OCI-LY7 (cell line): ENCODE data around the gene SECISBP2L. TPM values are rescaled to one million over a fixed set of nuclear protein-coding genes. Genes with fewer than 3 reads are reported as not detected.

Experiments
- BruUV-seq: library from RNA; stranded (reverse); fragments of 400-500 nt; replicated peaks from 2 replicates; lab custom pipeline; 2021; lab: Mats Ljungman, UMichigan
- CTCF ChIA-PET: fragments of 300-600 bp; sonication (Branson Sonifier 250); formaldehyde crosslinking; loops from one replicate; lab custom pipeline; 2022; ENCODE audit warnings: antibody characterized with exemption; ENCODE audit not compliant: unreplicated experiment; lab: Charles Lee
- POLR2A ChIA-PET: fragments of 300-600 bp; sonication (Branson Sonifier 250); formaldehyde crosslinking; loops from one replicate; lab custom pipeline; 2022; ENCODE audit warnings: antibody characterized with exemption; lab: Charles Lee
- DNase-seq: peaks from one replicate; pipeline ENCODE4 v3.0.0-alpha.2; 2015; ENCODE audit warnings: low spot score
- H2AFZ ChIP-seq: fragments of 200-600 bp; sonication (generic), shearing (Covaris generic); 2 replicates; pipeline ENCODE4 v1.6.1; 2014; ENCODE audit warnings: mild to moderate bottlenecking, antibody characterized with exemption, low read length, moderate library complexity
- H3K27ac ChIP-seq: fragments of 200-600 bp; sonication (generic); 2 replicates; pipeline ENCODE4 v1.5.1; 2014; ENCODE audit warnings: mixed run types, low read depth, mild to moderate bottlenecking, moderate library complexity, low read length, inconsistent platforms; ENCODE audit not compliant: poor library complexity, severe bottlenecking
- H3K36me3 ChIP-seq: fragments of 200-600 bp; sonication (generic); 2 replicates; pipeline ENCODE4 v1.6.1; 2014; ENCODE audit warnings: mild to moderate bottlenecking, antibody characterized with exemption, low read length, moderate library complexity, mixed read lengths; ENCODE audit not compliant: insufficient read depth
- H3K4me1 ChIP-seq: fragments of 200-600 bp; sonication (generic); 2 replicates; pipeline ENCODE4 v1.5.1; 2014; ENCODE audit warnings: mild to moderate bottlenecking, low read length; ENCODE audit not compliant: insufficient read depth, poor library complexity, severe bottlenecking
- H3K4me2 ChIP-seq: fragments of 200-600 bp; sonication (generic); 2 replicates; pipeline ENCODE4 v1.6.1; 2014; ENCODE audit warnings: mild to moderate bottlenecking, low read length
- H3K4me3 ChIP-seq: fragments of 200-600 bp; sonication (generic); 2 replicates; pipeline ENCODE4 v1.5.1; 2014; ENCODE audit warnings: mild to moderate bottlenecking, low read depth, low read length; ENCODE audit not compliant: poor library complexity, severe bottlenecking
- H3K79me2 ChIP-seq: fragments of 200-600 bp; sonication (generic); 2 replicates; pipeline ENCODE4 v1.6.1; 2016; ENCODE audit warnings: low read depth, mild to moderate bottlenecking, low read length, moderate library complexity, mixed read lengths; ENCODE audit not compliant: insufficient read depth
- H3K9me2 ChIP-seq: fragments of 200-600 bp; sonication (generic); 2 replicates; pipeline ENCODE4 v1.6.1; 2016; ENCODE audit warnings: mild to moderate bottlenecking, low read length, mixed read lengths; ENCODE audit not compliant: insufficient read depth
- H3K9me3 ChIP-seq: fragments of 200-600 bp; sonication (generic); 2 replicates; pipeline ENCODE4 v1.6.1; 2014; ENCODE audit warnings: mild to moderate bottlenecking, mixed run types, low read length, mixed read lengths
- H4K20me1 ChIP-seq: fragments of 200-600 bp; sonication (generic); 2 replicates; pipeline ENCODE4 v1.6.1; 2014; ENCODE audit warnings: mild to moderate bottlenecking, antibody characterized with exemption, low read length, moderate library complexity, mixed read lengths; ENCODE audit not compliant: insufficient read depth
- EZH2phosphoT487 ChIP-seq: fragments of 200-600 bp; sonication (generic); IDR thresholded peaks from 2 replicates; pipeline ENCODE4 v1.6.1; 2018; ENCODE audit warnings: low read depth, borderline replicate concordance, mild to moderate bottlenecking, mixed run types, antibody characterized with exemption, low read length, moderate library complexity, mixed read lengths
- intact Hi-C: fragments of 100-400 bp; cut with micrococcal nuclease; formaldehyde crosslinking; loops from one replicate; pipeline ENCODE4 v1.10.0; 2022; ENCODE audit not compliant: unreplicated experiment
- total RNA-seq, 2 experiments: library from RNA; depleted of rRNA in 1 of 2; stranded (reverse); fragments of >200 nt in 1 of 2; shearing (Covaris generic) in 1 of 2; gene quantifications; 2 replicates each; pipeline ENCODE4 v1.2.3, GENCODE V29; 2014 to 2022
- TF ChIP-seq, protein P1 (sequence below): fragments of 200-600 bp; sonication (generic); conservative IDR thresholded peaks from 2 replicates; pipeline ENCODE4 v1.5.1; 2014; ENCODE audit warnings: mild to moderate bottlenecking, antibody characterized with exemption, low read length, moderate library complexity, mixed read lengths

SECISBP2L gene
- total RNA-seq, 2 experiments from 2014 or later = 15.4 to 26.3 TPM

- DNase-seq = peak; percentile 68
- intact Hi-C loops = loop anchor here (2.0 to 5.0 kb wide), 4 partner anchors 109 to 575 kb away; partner anchors contain the start of genes CEP152, COPS2, DTWD1 and EID1
- peak overlapping the region; percentile 90; the same call in 1 of the 2 replicates for H2AFZ ChIP-seq
- peaks cover 15% of the 10 kb centered on the region; the same call in 1 of the 2 replicates for H4K20me1 ChIP-seq
- ChIA-PET POLR2A (interaction anchor here (0.6 to 1.5 kb wide), 3 partner anchors 67 to 336 kb away, joined by 3 read pairs; partner anchors contain the start of gene COPS2), CTCF (no interaction called here)
- no TSS peak for BruUV-seq
- peaks cover 23% of the 10 kb centered on the region for H3K4me1 ChIP-seq
- H3K27ac ChIP-seq = peak overlapping the region; percentile 62
- peak overlapping the region; percentile 86 for H3K4me2 ChIP-seq
- peaks cover 51% of the 10 kb centered on the region for H3K79me2 ChIP-seq
- TF ChIP-seq EZH2phosphoT487 = no peak
- TF ChIP-seq, protein P1, sequence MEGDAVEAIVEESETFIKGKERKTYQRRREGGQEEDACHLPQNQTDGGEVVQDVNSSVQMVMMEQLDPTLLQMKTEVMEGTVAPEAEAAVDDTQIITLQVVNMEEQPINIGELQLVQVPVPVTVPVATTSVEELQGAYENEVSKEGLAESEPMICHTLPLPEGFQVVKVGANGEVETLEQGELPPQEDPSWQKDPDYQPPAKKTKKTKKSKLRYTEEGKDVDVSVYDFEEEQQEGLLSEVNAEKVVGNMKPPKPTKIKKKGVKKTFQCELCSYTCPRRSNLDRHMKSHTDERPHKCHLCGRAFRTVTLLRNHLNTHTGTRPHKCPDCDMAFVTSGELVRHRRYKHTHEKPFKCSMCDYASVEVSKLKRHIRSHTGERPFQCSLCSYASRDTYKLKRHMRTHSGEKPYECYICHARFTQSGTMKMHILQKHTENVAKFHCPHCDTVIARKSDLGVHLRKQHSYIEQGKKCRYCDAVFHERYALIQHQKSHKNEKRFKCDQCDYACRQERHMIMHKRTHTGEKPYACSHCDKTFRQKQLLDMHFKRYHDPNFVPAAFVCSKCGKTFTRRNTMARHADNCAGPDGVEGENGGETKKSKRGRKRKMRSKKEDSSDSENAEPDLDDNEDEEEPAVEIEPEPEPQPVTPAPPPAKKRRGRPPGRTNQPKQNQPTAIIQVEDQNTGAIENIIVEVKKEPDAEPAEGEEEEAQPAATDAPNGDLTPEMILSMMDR = no peak
- H3K9me2 ChIP-seq = no peaks in the 10 kb centered on the region
- H3K36me3 ChIP-seq = no peaks in the 10 kb centered on the region
- H3K9me3 ChIP-seq = no peaks in the 10 kb centered on the region
- H3K4me3 ChIP-seq = peak overlapping the region; percentile 86
Measured at GRCh38 chr15:49045751-49046219, 461 bp downstream of the SECISBP2L start.

DNA sequence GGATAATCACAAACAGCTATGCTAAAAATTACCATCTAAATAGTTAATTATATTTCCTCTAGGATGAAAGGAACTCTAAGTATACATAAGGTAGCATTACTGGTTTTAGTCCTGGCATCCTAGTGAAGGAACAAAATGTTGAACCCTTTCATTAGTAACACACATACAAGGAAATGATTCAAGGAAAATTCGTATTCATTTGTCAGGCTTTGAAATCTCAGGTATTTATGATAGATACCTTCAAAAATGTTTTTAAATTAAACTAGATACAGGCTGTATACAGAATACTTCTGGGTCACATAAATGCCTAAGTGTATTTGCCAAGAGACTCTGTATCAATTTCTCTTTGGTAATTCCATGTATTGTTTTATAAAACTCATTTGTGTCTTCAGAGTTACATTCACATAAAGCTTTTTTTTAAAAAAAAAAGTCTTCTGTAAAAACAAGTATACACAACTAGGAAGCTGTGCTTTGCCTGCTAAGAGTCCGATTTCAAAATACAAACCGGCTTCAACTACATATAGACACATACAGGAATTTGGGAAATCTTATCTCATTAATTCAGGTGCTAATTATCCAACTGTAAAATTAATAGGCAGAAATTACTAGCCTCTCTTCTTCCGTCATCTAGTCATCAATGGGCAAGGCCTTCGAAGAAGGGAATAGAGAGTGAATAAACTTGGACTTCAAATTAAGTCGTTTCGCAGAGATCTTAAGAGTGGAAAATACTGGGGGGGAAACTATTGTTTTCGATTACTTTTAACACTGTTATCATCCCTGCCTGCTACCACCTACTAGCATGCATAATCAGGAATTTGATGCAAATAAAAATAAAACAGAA, 1.3 kb downstream of the SECISBP2L start:
- ChIA-PET CTCF (no interaction called here), POLR2A (interaction anchor here (0.6 to 1.5 kb wide), 4 partner anchors 68 to 335 kb away, joined by 3 to 4 read pairs (median 3); partner anchors contain the start of genes COPS2 and EID1)
- Histone ChIP-seq H3K4me2 (peak overlapping the region; percentile 86), H3K4me1 (peaks cover 23% of the 10 kb centered on the region), H2AFZ (peak overlapping the region; percentile 90; the same call in 1 of the 2 replicates), H4K20me1 (peaks cover 15% of the 10 kb centered on the region; the same call in 1 of the 2 replicates), H3K36me3 (no peaks in the 10 kb centered on the region), H3K9me2 (no peaks in the 10 kb centered on the region), H3K9me3 (no peaks in the 10 kb centered on the region), H3K4me3 (peak overlapping the region; percentile 86), H3K79me2 (peaks cover 55% of the 10 kb centered on the region), H3K27ac (peak overlapping the region; percentile 62)
- intact Hi-C loops = loop anchor here (2.0 to 5.0 kb wide), 2 partner anchors 166 to 233 kb away; partner anchors contain the start of genes CEP152 and EID1
- DNase-seq = peak; percentile 1
- no peak for TF ChIP-seq EZH2phosphoT487
- TF ChIP-seq, protein P1 = no peak
- BruUV-seq = TSS peak; percentile 73
